Breast epithelium (tissue), 4 donors: ENCODE results near the gene METTL18. TPM values are rescaled to one million over a fixed set of nuclear protein-coding genes. Genes with fewer than 3 reads are reported as not detected.

Source experiments
- DNase-seq, 2 donors: peaks; one replicate each; pipeline ENCODE4 v3.0.0-alpha.2; 2019; ENCODE audit warnings: low spot score in 2 of 2
- H3K27ac ChIP-seq, 2 donors: fragments of 200-600 bp; sonication (generic) in 1 of 2; one replicate each; pipeline ENCODE4 v1.5.1; 2016 to 2019; ENCODE audit warnings: mild to moderate bottlenecking in 1 of 2
- H3K27me3 ChIP-seq, 2 donors: fragments of 200-600 bp; sonication (generic) in 1 of 2; one replicate each; pipeline versions ENCODE4 v1.5.1 to v1.6.0; 2017 to 2019; ENCODE audit warnings: control low read depth in 1 of 2, mild to moderate bottlenecking in 1 of 2
- H3K36me3 ChIP-seq: fragments of 200-600 bp; one replicate; pipeline ENCODE4 v1.5.1; 2019
- H3K4me1 ChIP-seq, 2 donors: fragments of 200-600 bp; sonication (generic); one replicate each; pipeline ENCODE4 v1.5.1; 2016 to 2019; ENCODE audit warnings: control low read depth in 1 of 2
- H3K4me3 ChIP-seq, 3 donors: fragments of 200-600 bp; sonication (generic); 1 replicate in 2 of 3; 2 replicates in 1 of 3; pipeline ENCODE4 v1.5.1; 2016 to 2019; ENCODE audit warnings: mild to moderate bottlenecking in 3 of 3, moderate library complexity in 2 of 3
- H3K9me3 ChIP-seq, 2 donors: fragments of 200-600 bp; sonication (generic) in 1 of 2; one replicate each; pipeline ENCODE4 v1.5.1; 2016 to 2019; ENCODE audit warnings: control low read depth in 1 of 2
- POLR2A ChIP-seq: fragments of 450-650 bp; IDR thresholded peaks from one replicate; pipeline ENCODE4 v1.6.1; 2016; ENCODE audit warnings: antibody characterized with exemption, mild to moderate bottlenecking, moderate library complexity
- POLR2AphosphoS5 ChIP-seq, 3 donors: sonication (generic); formaldehyde crosslinking; IDR thresholded peaks; one replicate each; pipeline ENCODE4 v1.6.1; 2017; ENCODE audit warnings: antibody characterized with exemption in 3 of 3
- intact Hi-C: fragments of 100-400 bp; cut with DNase I; formaldehyde crosslinking; loops from one replicate; pipeline ENCODE4 v1.15.1; 2023; ENCODE audit warnings: low total_unique reads
- total RNA-seq, 3 donors: library from RNA; depleted of rRNA; stranded (reverse); fragments of >200 nt; gene quantifications; one replicate each; pipeline ENCODE4 v1.1.0, GENCODE V29; 2016
- TF ChIP-seq, protein P1 (sequence below), 3 donors: fragments of 450-650 bp; IDR thresholded peaks; one replicate each; pipeline ENCODE4 v1.5.1; 2016 to 2017; ENCODE audit warnings: antibody characterized with exemption in 3 of 3, mild to moderate bottlenecking in 3 of 3, moderate library complexity in 3 of 3

The METTL18 gene
- total RNA-seq, 3 donors from 2014 or later: 4.3 to 6.9 (median 6.1) TPM

DNA sequence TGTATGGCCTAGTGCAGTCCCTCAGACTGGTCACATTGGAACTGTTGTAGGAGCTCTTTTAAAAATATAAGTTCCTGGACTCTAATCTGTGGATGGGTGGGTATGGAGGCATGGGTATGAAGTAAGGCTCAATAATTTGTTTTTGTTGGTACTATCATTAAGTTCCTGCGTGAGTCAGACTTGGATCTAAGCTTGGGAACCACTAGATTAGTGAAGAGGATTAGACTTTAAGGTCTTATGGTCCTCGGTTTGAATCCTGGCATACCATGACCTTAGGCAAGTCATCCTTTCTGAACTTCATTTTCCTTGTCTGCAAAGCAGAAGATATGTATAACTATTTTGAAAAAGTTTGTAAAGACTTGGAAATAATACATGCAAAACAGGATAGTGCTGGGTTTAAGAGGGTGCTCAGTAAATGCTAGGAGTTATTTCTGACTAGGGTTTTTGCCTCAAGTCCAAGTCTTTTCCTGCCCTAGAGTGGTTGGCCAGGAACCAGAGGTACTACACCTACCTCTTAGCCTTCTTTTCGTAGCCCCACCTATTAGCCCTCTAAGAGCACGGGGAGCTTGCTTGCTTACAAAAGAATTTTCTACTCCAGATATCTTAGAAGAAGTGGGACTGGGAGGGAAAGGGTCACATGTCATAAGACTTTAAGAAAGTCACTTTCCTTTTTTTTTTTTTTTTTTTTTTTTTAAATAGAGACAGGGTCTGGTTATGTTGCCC is 38.6 kb upstream of the METTL18 start:
- Histone ChIP-seq H3K4me3 (no peak overlapping the region), H3K27ac (no peak overlapping the region), H3K27me3 (no peaks in the 10 kb centered on the region), H3K36me3 (peaks cover 11% of the 10 kb centered on the region), H3K4me1 (no peaks in the 10 kb centered on the region), H3K9me3 (no peaks in the 10 kb centered on the region)
- intact Hi-C loops: no loop called here
- no peak for DNase-seq
- TF ChIP-seq, protein P1, sequence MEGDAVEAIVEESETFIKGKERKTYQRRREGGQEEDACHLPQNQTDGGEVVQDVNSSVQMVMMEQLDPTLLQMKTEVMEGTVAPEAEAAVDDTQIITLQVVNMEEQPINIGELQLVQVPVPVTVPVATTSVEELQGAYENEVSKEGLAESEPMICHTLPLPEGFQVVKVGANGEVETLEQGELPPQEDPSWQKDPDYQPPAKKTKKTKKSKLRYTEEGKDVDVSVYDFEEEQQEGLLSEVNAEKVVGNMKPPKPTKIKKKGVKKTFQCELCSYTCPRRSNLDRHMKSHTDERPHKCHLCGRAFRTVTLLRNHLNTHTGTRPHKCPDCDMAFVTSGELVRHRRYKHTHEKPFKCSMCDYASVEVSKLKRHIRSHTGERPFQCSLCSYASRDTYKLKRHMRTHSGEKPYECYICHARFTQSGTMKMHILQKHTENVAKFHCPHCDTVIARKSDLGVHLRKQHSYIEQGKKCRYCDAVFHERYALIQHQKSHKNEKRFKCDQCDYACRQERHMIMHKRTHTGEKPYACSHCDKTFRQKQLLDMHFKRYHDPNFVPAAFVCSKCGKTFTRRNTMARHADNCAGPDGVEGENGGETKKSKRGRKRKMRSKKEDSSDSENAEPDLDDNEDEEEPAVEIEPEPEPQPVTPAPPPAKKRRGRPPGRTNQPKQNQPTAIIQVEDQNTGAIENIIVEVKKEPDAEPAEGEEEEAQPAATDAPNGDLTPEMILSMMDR (IDR thresholded peaks at IDR 0.05): no peak
- TF ChIP-seq POLR2A (no peak), POLR2AphosphoS5 (IDR thresholded peaks at IDR 0.05) (no peak)

DNA sequence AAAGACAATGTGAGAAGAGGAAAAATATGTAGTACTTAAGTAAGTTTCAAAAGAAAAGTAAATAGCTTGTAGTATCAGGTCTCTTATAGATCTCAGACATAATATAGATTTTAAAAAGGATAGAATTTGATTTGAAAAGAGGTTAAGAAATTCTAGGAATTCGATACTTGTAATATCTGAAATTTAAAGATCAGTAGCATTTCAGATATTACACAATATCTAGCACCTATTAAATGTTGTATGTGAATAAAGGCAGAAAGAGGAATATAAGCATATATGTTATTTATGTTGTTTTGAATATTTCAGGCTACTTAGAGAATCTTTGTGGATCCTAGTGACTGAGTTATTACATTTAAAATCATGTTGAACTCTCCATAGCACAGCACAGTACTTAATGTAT is 35.0 kb upstream of the METTL18 start:
- Histone ChIP-seq H3K36me3 (peaks cover 11% of the 10 kb centered on the region), H3K4me1 (no peaks in the 10 kb centered on the region), H3K9me3 (no peaks in the 10 kb centered on the region), H3K27ac (no peak overlapping the region), H3K27me3 (no peaks in the 10 kb centered on the region), H3K4me3 (no peak overlapping the region)
- no peak for DNase-seq
- intact Hi-C loops: no loop called here
- TF ChIP-seq POLR2AphosphoS5 (IDR thresholded peaks at IDR 0.05) (no peak), POLR2A (no peak)
- TF ChIP-seq, protein P1 (IDR thresholded peaks at IDR 0.05): no peak

DNA sequence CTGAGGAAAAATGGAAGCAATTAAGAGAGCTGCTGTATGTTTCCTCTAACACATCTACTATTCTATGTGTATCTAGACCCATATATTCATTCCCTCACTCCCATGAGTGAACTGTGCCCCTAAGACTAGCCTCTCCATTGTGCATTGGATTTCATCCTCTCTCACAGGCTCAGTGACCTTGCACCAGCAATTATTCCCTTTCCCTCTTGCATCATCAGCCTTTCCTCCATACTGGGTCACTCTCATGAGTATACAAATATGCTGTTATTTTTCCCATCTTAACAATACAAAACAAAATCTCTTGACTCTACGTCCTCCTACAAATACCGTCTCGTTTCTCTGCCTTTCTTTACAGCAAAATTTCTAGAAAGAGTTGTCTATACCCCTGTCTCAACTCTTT is 29.4 kb upstream of the METTL18 start:
- intact Hi-C loops: no loop called here
- H3K4me1 ChIP-seq: no peaks in the 10 kb centered on the region
- no peaks in the 10 kb centered on the region for H3K27me3 ChIP-seq
- H3K36me3 ChIP-seq: no peaks in the 10 kb centered on the region
- H3K9me3 ChIP-seq: no peaks in the 10 kb centered on the region
- DNase-seq: no peak
- no peak for TF ChIP-seq POLR2A
- no peak for TF ChIP-seq POLR2AphosphoS5 (IDR thresholded peaks at IDR 0.05)
- TF ChIP-seq, protein P1 (IDR thresholded peaks at IDR 0.05): no peak
- no peak overlapping the region for H3K27ac ChIP-seq
- no peak overlapping the region for H3K4me3 ChIP-seq

DNA sequence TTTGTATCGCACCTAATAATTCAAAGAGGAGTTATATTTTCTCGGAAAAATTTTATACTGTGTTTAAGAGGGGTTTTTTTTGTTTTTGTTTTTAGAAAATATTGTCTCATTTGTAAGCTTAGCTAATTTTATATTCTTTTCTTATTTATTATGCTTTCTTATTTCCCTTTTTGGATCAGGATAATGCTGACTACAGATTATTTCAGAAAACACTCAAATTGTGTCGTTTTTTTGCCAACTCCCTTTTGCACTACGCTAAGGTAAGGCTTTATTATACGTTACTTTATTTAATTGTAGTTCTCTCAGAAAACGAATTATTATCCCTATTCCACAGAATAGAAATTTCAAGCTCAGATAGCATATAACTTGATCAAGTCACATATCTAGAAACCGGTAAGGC is 26.8 kb upstream of the METTL18 start:
- Histone ChIP-seq H3K9me3 (no peaks in the 10 kb centered on the region), H3K4me1 (no peaks in the 10 kb centered on the region), H3K27ac (no peak overlapping the region), H3K36me3 (no peaks in the 10 kb centered on the region), H3K4me3 (no peak overlapping the region), H3K27me3 (no peaks in the 10 kb centered on the region)
- TF ChIP-seq POLR2AphosphoS5 (IDR thresholded peaks at IDR 0.05) (no peak), POLR2A (no peak)
- TF ChIP-seq, protein P1 (IDR thresholded peaks at IDR 0.05): no peak
- no peak for DNase-seq
- intact Hi-C loops: no loop called here

DNA sequence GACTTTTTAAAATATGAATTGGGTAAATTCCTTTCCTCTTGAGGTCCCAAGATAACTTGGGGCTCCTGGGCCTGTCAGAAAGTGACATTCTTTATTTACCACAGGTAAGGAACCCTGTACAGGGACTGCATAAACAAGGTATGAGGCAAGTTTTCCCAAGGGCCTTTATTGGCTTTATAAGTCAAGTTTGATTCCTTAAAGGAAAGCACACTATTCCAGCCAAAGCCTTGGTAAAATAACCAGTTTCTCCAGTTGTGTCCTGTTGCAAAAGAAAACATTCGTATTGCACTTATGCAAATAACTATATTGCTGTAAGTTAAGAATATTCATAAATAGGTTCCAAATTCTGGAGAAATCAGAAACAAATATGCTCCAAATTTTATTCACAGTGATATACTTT is 21.9 kb upstream of the METTL18 start:
- Histone ChIP-seq H3K9me3 (no peaks in the 10 kb centered on the region), H3K27ac (no peak overlapping the region), H3K36me3 (no peaks in the 10 kb centered on the region), H3K4me3 (no peak overlapping the region), H3K27me3 (no peaks in the 10 kb centered on the region), H3K4me1 (no peaks in the 10 kb centered on the region)
- intact Hi-C loops: no loop called here
- TF ChIP-seq, protein P1 (IDR thresholded peaks at IDR 0.05): no peak
- no peak for TF ChIP-seq POLR2A
- TF ChIP-seq POLR2AphosphoS5 (IDR thresholded peaks at IDR 0.05): no peak
- DNase-seq: no peak
